Stimulated activated CD4-positive, alpha-beta T cell treated with anti-CD3 and anti-CD28 coated beads, Interleukin-4, amount 100 ng/mL, for 24 hours (primary cell): ENCODE results near the gene BARHL2.

Experiments used
- DNase-seq: peaks from one replicate; pipeline ENCODE4 v3.0.0-alpha.2; 2020

Gene BARHL2

DNA sequence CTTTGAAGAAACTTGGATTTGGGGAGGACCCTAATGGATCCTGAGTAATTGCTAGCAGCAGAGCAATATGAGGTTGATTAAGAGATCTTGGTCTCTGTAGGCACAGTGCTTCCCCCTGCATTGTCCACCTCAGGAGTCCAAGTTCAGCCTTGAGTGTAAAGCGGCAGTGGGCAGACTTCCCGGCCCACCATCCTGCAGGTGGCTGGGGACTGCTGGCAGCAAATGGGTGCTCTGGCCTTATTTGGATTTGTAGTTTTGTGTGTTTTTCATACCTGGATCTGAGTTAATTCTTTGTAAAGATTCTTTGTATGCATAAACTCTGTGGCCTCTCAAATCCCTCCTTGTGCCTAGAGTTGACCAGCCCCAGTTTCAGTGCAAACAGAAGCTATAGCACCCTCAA, 7.6 kb downstream of the BARHL2 start:
- DNase-seq = no peak

DNA sequence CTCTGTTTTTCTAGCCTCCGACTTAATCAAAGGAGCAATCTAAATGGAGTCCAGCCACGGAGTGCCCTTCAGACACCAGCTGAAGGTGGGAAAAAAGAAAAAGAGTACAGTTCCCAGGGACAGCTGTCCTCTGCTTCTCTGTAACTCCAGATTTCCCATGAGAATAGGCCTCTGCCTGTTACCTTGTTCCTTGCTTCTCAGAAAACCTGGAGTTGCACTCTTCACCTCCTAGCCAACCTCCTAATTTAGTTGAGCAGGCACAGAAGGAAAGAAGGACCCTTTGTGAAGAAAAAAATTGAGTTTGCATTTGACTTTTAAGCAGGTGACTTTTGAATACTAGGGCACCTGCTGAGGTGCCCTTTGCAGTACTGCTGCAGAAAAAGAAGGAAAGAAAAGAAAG, 8.3 kb downstream of the BARHL2 start:
- no peak for DNase-seq

DNA sequence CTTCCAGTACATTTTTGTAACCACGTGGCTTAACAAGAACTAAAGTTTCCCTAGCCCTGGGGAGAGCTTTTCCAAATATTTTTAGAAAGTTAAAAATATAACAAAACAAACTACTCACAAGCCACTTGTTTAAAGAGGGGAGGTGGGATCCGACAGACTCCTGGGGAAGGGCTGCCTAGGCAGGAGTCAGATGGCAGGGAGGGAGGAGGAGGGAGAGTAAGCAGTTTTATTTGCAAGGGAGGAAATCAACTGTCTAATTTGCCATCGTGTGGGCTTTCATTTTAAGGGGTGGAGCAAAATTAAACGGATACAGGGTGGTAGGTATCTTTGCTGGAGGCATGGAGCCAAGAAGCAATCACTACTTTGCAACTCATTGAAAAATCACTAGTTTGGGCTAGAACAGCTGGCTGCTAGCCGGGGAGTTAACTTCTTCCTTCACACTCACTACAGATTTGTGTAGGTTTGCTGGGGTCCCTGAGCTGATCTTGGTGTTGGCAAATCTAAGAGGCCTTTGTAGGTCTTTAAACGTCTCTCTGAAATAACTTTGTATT, 8.8 kb downstream of the BARHL2 start:
- DNase-seq = no peak

- DNase-seq = no peak
Observed at GRCh38 chr1:90707363-90707710, 9.8 kb downstream of the BARHL2 start.

DNA sequence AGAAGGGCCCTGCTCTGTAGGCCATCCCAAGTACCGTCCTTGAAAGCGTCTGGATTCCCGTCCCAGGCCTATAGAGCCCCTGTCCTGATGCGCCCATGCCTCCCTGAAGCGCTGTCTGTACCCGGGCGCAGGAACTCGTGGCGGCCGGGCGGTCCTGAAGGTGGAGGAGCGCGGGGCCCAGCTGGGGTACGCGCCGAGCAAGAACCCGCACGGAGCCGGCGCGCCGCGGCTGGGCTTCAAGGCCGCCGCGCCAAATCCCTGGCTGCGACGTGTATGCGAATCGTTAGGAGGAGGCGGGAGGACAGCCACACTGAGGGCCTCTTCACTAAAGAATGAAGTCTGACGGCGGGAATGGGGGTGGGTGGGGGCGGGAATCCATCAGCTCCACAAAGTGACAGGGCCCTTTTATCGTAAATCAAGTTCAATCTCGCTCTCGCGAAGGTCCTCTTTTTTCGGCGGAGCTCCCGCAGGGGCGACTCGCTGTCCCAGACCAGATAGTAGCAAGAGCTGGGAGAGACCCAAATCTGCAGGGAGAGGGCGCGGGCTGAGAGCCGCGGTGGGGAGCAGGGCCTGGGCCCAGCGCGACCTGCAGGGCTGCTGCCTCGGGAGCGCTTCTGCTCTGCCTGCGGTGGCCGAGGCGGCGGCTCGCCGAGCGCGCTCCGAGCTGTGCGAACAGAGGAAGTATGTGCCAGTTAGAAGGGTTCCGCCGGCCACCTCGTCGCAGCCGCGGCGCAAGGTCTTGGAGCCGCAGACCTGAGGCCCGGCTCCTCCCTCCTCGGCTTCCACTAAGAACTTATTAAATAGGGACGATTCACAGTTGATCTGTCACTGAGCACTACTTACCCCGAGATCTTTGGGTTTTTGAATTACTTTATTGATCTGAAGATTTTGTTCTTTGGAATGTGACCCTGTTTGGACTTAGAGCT, 10.4 kb downstream of the BARHL2 start:
- no peak for DNase-seq

- DNase-seq = no peak
Observed at GRCh38 chr1:90705956-90706355, 11.1 kb downstream of the BARHL2 start.

DNA sequence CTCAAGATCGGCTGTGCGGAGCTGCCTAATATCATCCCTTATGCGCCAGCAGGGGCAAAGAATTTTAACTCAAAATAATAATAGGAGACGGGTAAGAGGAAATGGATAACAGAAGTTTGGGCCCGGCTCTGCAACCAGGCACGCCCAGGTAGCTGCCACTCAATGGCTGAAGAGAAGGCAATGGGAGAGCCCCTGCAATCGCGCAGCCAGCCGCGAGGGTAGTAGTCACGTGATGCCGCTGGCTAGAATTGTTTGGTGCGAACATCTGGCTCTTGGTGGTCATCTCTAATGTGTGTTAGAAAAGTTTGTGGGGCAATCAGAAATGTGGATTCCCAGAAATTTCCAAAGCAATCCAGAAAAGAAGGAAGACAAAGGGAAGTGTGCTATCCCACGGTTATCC, 12.3 kb downstream of the BARHL2 start:
- no peak for DNase-seq

- no peak for DNase-seq
Observed at GRCh38 chr1:90694846-90695245, 22.3 kb downstream of the BARHL2 start.

DNA sequence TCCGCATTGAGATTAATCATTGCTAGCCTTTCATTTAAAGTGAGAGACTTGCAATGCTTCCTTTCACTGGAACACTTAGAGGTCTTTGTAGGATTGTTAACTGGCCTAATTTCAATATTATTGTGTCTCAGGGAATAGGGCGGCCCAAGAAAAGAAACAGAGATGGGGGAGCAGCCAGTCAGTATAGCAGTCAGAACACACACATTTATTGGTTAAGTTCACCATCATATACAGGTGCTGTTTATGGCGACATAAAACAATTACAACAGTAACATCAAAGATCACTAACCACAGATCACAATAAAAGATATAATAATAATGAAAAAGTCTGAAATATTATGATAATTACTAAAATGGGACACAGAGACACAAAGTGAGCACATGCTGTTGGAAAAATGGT, 29.4 kb downstream of the BARHL2 start:
- no peak for DNase-seq

DNA sequence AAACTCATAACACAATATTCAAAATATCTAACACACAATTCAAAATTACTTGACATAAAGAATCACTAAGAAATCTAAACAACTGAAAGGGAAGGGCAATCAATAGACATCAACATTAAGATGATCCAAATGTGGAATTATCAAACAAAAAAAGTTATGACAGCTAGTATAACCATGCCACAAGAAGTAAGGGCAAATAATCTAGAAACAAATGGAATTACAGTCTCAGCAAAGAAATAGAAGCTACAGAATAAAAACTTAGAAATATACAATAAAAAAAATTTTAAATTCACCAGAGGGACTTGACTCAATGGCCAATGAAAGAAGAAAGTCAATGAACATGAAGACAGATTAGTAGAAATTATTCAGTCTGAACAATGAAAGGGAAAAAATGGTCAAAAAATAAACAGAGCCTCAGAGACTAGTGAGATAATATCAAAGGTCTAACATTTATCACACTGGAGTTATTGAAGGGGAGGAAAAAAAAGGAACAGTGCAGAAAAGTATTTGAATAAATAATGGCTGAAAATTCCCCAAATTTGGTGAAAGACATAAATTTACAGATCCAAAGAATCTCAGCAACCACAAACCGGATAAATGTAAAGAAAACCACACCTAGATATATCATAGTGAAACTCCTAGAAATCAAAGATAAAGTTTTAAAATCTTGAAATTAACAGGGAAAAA, 41.8 kb downstream of the BARHL2 start:
- no peak for DNase-seq

- no peak for DNase-seq
Observed at GRCh38 chr1:90671741-90672140, 45.4 kb downstream of the BARHL2 start.

DNA sequence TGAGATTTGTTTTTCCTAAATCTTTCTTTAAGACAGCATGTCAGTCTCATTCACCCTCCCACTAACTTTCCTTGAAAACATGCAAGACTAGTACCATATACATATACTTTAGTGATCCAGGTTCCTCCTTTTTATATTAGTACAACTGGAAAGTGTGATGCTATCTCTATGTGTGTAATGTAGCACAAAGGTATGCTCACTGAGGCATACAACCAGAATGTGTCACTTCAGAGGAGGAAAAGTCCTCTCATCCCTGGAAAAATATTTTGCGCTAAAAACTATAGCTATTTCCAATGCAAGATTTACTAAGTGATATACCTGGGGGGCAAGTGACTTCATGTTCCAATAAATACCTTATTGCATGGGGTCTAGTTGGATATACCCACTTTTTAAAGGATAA, 45.9 kb downstream of the BARHL2 start:
- DNase-seq = no peak
